ENCODE results near the gene AZU1.

The AZU1 gene

DNA sequence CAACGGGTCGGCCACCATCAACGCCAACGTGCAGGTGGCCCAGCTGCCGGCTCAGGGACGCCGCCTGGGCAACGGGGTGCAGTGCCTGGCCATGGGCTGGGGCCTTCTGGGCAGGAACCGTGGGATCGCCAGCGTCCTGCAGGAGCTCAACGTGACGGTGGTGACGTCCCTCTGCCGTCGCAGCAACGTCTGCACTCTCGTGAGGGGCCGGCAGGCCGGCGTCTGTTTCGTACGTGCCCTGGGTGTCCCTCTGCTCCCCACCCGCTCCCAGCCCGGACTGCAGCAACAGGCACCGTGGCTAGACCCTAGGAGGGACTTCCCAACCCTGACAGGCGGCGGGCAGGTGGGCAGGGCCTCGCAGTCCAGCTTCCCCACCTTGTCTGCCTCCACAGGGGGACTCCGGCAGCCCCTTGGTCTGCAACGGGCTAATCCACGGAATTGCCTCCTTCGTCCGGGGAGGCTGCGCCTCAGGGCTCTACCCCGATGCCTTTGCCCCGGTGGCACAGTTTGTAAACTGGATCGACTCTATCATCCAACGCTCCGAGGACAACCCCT, 28.0 kb downstream of the AZU1 start:
- DNase-seq = no peak

DNA sequence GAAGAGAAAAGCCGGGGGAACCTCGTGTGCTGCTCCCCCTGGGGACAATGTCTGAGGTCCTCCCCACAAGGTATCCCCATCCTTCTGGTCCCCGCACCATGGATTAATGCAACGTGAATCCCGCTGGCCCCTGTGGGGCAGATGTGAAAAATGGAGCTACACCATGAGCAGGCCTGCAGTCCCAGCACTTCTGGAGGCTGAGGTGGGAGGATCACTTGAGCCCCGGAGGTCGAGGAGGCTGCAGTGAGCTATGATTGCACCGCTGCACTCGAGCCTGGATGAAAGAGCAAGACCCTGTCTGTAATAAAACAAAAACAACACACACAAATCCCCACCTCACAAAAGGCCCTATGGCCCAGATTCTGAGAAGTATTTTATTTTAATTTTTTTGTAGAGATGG, 30.6 kb downstream of the AZU1 start:
- DNase-seq = no peak

DNA sequence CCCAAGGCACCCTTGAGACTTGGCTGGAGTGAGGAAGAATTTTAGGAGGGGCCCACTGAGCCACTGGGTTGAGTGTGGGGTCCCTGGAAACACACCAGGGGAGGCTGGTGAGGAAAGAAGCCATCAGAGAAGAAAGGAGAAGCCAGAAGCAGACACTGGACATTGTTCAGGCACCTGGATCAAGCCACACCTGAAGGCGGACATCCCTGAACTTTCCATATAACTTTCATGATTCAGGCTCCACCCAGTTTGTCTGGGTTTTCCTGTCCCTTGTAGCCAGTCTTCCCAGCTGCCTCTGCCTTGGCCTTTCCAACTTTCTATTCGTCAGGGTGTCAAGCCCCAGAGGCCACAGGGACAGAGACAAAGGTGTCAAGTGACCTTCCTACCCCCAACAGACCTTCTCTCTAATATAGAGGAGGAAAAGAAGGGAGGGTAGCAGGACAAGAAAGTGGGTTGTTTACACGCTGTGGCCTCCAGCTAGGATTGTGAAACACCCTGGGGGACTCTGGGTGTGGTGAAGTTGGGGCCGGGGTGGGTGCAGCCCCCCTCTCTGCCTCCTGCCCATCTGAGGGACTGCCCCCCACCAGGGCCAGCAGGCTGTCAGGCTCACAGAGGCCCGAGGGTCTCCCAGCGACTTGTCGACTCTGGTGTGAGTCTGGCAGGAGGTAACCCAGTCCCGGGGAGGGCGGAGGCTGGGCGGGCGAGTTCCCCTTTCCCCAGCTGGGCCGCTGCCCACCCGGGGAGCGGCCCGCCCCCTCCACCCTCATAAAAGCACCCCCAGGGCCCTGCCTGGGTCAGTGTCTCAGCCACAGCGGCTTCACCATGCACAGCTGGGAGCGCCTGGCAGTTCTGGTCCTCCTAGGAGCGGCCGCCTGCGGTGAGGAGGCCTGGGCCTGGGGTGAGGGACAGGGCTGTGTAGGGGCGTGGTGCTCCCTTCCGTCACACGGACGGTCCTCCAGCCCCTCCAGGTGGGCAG, 31.5 kb downstream of the AZU1 start, which contains the start of gene CFD:
Gene CFD, plus strand, starts transcription at position 797 of the 976 bp plus-strand sequence. Its CDS starts 26 bp downstream, at position 823.
- no peak for DNase-seq

DNA sequence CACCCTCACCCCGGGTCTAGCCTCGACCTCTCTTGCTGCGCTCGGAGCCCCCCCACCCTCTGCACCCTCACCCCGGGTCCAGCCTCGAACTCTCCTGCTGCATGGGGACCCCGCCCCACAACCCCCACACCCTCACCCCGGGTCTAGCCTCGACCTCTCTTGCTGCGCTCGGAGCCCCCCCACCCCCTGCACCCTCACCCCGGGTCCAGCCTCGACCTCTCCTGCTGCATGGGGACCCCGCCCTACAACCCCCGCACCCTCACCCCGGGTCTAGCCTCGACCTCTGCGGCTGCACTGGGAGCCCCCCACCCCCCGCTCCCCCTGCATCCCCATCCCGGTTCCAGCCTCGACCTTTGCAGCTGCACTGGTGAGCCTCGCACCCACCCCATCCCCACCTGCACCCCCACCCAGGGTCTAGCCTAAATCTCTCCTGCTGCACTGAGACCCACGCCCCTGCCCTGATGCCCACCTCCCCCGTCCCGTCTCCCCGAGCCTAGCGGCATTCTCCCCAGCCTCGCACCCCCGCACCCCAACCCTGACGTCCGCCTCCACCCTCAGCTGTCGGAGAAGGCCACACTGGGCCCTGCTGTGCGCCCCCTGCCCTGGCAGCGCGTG, 33.6 kb downstream of the AZU1 start:
- no peak for DNase-seq

DNA sequence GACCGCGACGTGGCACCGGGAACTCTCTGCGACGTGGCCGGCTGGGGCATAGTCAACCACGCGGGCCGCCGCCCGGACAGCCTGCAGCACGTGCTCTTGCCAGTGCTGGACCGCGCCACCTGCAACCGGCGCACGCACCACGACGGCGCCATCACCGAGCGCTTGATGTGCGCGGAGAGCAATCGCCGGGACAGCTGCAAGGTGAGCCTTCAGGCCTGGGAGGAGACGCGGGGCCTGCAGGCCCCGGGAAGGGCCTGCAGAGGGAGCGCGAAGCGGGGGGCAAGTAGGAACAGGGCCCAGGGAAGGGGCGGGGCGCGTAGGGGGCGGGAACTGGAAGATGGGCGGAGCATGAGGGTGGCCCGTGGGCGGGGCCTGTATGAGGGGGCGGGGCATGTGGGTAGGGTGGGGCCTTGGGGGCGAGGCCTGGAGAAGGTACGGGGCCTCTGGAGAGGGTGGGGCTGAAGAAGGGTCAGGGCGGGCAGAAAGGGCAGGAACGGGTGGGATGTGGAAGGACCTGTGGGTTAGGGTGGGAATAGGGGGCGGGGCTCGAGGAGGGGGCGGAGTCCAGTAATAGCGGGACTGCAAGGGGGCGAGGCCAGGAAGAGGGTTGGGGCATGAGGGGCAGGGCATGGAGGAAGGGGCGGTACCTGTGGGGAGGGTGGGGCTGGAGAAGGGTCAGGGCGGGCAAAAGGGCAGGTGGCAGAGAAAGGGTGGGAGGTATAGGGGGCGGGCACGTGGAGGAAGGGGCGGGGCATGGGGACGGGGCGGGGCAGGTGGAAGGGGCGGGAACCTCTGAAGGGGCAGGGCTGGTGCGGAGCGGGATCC, 34.3 kb downstream of the AZU1 start:
- peak; percentile 64 for DNase-seq

DNA sequence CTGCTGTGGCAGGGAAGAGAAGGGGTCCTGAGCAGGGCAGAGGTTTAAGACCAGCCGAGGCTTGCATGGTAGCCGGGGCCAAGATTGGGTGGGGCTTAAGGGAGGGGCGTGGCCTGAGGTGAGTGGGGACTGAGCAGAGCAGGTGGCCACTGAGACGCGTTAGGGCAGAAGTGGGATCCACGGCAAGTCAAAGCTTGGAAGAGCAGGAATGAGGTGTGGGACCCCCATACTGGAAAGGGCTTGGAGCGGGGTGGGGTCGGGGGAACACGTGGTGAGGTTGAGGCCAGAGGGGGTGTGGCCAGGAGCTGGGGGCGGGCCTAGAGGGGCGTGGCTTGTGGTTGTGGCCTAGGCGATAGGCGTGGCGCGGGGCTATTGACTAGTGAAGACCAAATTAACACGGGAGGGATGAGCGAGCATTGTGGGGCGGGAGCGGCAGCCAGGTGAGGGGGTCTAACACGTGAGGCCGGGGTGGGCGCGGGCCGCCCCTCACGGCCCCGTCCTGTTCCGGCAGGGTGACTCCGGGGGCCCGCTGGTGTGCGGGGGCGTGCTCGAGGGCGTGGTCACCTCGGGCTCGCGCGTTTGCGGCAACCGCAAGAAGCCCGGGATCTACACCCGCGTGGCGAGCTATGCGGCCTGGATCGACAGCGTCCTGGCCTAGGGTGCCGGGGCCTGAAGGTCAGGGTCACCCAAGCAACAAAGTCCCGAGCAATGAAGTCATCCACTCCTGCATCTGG, 35.1 kb downstream of the AZU1 start:
- DNase-seq = no peak

DNA sequence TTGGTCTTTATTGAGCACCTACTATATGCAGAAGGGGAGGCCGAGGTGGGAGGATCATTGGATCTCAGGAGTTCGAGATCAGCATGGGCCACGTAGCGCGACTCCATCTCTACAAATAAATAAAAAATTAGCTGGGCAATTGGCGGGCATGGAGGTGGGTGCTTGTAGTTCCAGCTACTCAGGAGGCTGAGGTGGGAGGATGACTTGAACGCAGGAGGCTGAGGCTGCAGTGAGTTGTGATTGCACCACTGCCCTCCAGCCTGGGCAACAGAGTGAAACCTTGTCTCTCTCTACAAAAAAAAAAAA, 35.6 kb downstream of the AZU1 start:
- no peak for DNase-seq

DNA sequence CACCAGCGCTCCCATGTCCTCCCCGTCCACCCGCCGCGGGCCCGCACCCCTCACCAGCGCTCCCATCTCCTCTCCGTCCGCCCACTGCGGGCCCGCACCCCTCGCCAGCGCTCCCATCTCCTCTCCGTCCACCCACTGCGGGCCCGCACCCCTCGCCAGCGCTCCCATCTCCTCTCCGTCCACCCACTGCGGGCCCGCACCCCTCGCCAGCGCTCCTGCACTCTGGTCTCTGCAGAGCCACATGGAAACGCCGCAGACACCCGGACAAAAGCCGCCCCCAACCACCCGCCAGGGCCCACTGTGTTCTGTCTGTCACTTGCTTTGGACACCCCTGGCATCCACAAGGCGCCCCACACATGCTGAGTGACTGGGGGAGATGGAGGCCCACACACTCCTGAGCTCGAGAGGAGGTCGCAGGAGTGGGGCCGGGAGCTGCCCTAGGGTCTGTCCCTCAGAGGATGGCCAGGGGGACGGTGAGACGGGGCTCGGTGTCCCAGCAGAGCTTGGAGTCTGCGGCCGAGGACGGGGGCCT, 39.2 kb downstream of the AZU1 start:
- no peak for DNase-seq

DNA sequence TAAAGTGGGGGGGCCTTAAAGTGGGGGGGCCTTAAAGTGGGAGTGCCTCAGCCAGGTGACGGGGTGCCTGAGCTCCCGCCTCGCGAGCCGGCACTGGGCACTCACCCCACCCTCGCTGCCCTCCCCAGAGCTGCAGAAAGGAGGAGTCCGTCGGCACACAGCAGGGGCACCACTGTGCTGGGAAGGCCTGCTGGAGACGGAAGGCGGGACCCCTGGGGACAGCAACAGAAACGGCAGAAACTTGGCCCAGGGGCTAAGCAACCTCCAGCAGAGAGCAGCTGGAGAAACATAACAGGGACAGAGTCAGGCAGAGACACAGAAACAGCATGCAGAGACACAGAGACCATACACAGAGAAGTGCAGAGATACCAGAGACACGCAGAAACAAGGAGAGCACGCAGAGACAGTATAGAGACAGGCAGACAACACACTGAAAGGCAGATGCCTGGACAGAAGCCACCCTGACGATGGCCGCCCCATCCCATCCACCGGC, 39.7 kb downstream of the AZU1 start:
- DNase-seq = no peak

DNA sequence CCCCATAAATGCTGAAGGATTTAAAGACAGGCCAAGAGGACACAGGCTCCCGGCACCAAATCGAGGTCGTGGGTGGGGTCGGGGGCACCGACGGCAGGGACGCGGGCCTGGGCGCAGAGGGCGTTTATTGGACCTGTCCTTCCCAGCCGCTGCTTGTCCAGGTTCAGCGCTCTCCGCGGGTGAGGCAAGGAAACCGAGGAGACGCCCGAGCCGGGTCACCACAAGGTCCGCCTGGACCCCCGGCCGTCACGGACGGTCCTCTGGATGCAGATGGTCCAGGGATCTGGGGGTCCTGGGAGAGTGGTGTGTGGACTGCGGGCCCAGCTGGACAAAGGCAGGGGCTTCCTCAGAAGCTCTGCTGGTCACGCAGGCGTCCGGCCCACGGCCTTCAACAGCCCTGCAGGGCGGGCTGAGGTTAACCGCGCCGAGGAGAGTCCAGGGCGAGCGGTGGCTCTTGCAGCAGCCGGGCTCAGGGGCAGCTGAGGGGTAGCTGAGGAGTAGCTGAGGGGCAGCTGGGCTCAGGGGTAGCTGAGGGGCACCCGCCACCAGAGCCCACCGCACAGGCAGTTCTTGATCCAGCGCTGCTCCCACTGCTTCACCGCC, 40.3 kb downstream of the AZU1 start:
- no peak for DNase-seq

DNA sequence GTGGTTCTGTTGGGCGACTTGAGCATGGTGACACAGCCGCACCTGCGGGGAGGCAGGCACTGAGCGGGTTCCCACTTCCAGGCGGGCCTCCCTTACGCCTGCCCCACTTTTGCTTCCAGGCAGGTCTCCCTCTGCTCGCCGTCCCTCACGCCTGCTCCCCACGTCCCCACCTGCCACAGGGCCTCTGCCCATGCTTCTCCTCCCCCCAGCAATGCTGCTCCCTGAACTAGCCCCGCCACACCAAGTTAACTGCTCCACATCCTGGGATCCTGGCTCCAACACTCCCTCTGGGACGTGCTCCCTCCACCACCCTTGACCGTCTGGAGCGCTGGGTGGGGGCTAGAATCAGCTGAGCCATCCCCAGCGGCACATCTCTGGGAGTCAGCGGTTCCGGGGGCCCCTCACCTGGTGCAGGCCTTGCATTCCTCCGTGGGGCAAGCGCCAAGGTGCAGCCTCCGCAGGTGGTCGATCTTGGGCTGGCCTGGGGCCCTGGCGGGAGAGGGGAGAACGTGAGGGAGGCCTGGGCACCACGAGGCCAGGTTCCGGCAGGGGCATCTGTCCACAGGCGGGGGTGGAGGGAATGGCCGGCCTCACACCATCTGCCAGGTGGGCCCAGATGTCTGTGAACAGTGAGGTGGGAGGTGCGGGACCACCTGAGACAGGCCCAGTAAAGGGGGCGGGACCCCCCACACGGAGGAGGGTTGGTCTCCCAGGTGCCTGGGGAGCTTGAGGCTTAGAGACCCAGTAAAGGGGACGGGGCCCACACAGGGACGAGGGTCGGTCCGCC, 41.0 kb downstream of the AZU1 start:
- DNase-seq = no peak

DNA sequence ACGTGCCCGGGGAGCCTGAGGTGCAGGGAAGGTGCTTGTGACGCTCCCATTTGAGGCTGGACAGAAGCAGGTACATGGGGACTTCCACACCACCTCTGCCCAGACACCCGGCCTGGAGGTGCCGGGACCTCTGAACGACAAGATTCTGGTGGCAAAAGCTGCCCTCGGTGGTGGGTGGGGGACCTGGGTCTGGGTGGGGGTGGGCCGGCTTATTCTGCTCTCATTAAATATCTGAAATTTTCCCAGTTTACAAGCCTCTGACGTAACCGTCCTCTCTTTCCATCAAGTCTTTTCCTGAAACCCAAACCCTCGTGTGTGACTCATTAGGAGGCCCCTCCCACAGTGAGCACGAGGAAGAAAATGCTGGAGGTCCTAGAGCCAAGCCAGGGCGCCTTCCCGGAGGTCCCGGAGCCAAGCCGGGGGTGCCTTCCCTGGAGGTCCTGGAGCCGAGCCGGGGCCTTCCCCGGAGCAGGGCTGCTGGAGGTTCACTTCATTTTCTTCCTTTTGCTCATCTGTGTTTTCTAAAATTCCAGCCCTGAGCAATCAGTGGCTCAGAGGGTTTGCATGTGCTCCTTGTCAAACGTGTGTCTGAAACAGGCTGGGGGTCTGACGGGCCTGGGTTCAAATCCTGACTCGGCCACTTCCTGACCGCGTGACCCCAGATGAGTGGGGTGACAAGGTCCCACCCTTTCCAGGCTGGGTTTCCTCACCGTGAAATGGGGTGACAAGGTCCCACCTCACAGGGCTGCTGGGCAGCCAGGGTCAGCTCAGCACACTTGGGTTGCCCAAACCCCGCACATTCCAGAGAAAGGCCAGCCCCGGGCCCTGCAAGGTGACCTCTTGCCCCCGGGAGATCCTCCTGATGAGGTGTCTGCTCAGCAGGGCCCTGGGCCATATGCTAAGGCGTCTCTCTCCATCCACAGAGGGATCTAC, 41.9 kb downstream of the AZU1 start:
- DNase-seq = no peak

DNA sequence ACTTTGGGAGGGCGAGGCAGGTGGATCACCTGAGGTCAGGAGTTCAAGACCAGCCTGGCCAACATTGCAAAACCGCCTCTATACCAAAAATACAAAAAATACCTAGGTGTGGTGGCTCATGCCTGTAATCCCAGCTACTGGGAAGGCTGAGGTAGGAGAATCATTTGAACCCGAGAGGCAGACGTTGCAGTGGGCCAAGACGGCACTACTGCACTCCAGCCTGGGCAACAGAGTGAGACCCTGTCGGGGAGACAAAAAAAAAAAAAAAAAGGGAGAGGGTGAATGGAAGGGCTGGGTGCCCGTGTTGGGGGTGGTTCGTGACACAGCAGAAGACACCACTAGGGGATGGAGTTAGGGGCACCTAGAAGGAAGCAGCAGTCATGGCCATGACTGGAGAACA, 42.7 kb downstream of the AZU1 start:
- DNase-seq = no peak

DNA sequence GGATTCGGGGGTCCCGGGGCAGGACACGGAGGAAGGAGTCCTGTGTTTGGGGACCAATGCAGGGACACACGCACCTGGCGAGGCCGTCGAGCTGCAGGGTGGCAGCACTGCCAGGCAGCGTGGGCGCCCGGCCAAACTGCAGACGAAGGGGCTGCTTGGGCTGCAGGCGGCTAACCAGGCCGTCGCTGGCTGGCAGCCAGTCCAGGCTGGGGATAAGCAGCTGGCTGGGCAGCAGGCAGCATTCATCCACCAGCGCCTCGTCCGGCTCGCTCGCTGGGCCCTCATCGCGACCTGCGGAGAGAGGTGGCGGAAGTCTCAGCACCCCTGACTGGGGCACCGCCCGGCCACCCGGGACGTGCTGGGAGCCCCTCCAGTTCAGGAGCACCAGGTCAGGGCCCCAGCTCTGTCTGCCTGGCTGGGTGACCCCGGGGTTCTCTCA, 43.3 kb downstream of the AZU1 start:
- DNase-seq = peak; percentile 74

DNA sequence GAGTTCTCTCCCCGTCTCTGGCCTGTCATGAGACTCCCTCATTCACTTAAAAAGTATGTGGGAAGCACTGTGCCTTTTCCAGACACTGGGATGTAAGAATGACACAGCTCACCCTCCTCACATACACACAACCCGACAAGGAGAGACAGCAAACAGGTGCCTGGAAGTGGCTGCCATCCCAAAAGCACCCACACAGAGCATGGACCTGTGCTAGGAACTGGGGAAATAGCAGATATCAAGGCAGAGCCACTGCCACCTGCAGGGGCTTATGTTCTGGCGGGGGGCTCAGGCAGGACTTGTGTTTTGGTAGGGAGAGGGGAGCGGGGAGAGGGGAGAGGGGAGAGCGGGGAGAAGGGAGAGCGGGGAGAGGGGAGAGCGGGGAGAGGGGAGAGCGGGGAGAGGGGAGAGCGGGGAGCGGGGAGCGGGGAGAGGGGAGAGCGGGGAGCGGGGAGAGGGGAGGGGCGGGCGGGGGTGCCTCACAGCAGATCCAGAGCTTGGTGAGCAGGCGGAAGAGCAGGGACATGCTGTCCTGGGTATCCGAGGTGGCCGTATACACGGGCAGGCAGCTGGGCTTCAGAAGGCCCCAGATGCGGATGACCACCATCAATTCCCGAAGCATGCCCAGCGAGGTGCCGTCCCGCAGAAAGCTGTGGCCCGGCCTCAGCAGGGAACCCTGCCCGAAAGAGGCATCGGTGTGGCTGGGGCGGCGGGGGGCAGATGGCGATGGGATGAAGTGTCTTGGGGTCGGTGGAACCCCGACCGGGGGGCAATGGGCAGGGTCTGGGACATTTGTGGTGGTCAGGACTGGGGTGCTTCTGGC, 44.0 kb downstream of the AZU1 start:
- no peak for DNase-seq

DNA sequence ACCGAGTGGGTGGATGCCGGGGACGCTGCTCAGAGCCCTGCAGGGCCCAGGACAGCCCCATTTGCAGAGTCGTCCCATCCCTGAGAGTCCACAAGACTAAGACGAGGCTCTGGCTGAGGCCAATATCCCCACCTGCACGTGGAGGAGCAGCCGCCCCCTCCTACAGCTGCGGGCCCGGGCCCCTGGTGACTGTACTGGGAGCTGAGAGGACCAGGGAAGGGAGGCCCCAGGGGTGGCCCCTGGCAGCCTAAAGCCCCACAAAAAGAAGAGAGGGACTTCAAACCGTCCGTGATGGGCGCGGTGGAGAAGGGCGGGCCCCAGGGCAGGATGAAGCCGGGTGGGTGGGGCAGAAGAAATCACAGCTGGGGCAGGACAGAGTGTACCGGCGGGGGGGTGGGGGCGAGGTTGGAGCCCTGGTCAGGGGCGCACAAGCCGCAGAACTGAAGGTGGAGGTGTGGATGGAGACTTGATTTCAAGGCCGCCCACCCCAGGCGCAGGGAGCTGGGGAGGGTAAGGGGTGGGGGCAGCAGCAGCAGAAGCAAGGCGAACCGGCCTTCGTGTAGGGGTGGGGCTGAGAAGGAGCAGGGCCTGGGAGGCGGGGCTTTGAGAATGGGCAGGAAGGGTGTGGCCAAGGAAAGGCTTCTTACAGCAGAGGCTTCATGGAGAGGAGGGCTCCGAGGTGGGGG, 44.8 kb downstream of the AZU1 start:
- DNase-seq = no peak

DNA sequence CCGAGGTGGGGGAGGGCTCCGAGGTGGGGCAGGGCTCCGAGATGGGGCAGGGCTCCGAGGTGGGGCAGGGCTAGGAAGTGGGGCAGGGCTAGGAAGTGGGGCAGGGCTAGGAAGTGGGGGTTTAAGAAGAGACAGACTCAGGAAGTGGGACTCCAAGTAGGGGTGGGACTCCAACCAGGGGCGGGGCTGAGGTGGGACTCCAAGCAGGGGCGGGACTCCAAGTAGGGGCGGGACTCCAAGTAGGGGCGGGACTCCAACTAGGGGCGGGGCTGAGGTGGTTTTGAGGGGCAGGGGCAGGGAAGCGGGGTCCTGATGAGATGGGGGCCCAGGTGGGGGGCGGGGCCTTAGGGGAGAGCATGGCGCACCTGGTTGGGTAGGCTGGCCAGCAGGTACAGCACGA, 45.4 kb downstream of the AZU1 start:
- no peak for DNase-seq

DNA sequence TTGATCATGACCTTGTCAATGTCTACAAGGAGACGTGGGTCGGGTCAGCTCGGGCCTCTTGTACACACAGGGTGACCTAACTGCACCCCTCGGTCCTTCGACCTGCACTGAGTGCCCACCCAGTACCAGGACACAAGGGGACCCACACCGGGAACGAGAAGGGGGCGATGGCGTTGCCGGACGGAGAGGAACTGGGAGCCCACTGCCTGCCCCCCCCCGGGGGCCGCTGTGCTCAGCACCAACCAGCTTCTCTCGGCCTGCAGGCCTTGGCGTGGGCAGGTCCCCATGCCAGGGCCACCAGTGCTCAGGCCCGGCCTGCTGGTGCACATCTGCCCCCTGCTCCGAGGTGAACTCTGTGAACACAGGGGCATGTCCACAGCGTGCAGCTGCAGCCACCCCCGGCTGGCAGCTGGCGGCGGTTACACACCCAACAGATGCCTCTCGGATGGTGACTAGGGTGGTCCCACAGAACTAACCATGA, 46.0 kb downstream of the AZU1 start:
- DNase-seq = no peak

All from NCI-H774 (cell line).